Loucy (cell line): ENCODE measurements around the gene CANT1.

Source experiments
- EZH2phosphoT487 ChIP-seq: fragments of 200-600 bp; IDR thresholded peaks from 2 replicates; pipeline ENCODE4 v1.6.1; 2018; ENCODE audit warnings: antibody characterized with exemption, mild to moderate bottlenecking, moderate library complexity, borderline replicate concordance
- TF ChIP-seq, protein P1 (sequence below): fragments of 200-600 bp; sonication (generic); conservative IDR thresholded peaks from 2 replicates; pipeline ENCODE4 v1.5.1; 2014; ENCODE audit warnings: mild to moderate bottlenecking, antibody characterized with exemption, low read length

- TF ChIP-seq, protein P1, sequence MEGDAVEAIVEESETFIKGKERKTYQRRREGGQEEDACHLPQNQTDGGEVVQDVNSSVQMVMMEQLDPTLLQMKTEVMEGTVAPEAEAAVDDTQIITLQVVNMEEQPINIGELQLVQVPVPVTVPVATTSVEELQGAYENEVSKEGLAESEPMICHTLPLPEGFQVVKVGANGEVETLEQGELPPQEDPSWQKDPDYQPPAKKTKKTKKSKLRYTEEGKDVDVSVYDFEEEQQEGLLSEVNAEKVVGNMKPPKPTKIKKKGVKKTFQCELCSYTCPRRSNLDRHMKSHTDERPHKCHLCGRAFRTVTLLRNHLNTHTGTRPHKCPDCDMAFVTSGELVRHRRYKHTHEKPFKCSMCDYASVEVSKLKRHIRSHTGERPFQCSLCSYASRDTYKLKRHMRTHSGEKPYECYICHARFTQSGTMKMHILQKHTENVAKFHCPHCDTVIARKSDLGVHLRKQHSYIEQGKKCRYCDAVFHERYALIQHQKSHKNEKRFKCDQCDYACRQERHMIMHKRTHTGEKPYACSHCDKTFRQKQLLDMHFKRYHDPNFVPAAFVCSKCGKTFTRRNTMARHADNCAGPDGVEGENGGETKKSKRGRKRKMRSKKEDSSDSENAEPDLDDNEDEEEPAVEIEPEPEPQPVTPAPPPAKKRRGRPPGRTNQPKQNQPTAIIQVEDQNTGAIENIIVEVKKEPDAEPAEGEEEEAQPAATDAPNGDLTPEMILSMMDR: no peak
- no peak for TF ChIP-seq EZH2phosphoT487
Measured at GRCh38 chr17:79001190-79002020, 8.2 kb downstream of the CANT1 start.
